Liver (tissue), 9 donors: Measurements from ENCODE around the gene NFIB. TPM values are rescaled to one million over a fixed set of nuclear protein-coding genes. Genes with fewer than 3 reads are reported as not detected.

Source experiments
- DNase-seq: peaks from one replicate; pipeline ENCODE4 v3.0.0-alpha.2; 2017; ENCODE audit warnings: low spot score
- H3K27ac ChIP-seq, 2 donors: one replicate each; pipeline ENCODE4 v1.7.0; 2013; ENCODE audit warnings: inconsistent platforms in 2 of 2, low read length in 2 of 2, control low read depth in 1 of 2, low read depth in 1 of 2, mild to moderate bottlenecking in 1 of 2
- H3K27me3 ChIP-seq, 4 donors: one replicate each; pipeline versions ENCODE4 v1.6.1 to v1.7.0; 2013; ENCODE audit warnings: low read length in 3 of 4, inconsistent platforms in 1 of 4, mild to moderate bottlenecking in 1 of 4, moderate library complexity in 1 of 4; ENCODE audit not compliant: control insufficient read depth in 4 of 4, insufficient read depth in 4 of 4
- H3K36me3 ChIP-seq, 4 donors: one replicate each; pipeline versions ENCODE4 v1.6.1 to v1.7.0; 2013; ENCODE audit warnings: low read length in 3 of 4, mild to moderate bottlenecking in 3 of 4, low read depth in 1 of 4, moderate library complexity in 1 of 4; ENCODE audit not compliant: control insufficient read depth in 4 of 4, insufficient read depth in 3 of 4
- H3K4me1 ChIP-seq, 4 donors: one replicate each; pipeline versions ENCODE4 v1.6.1 to v1.7.0; 2013; ENCODE audit warnings: low read length in 3 of 4, mild to moderate bottlenecking in 3 of 4, moderate library complexity in 1 of 4; ENCODE audit not compliant: control insufficient read depth in 4 of 4, insufficient read depth in 4 of 4
- H3K4me3 ChIP-seq, 3 donors: one replicate each; pipeline versions ENCODE4 v1.6.1 to v1.7.0; 2013; ENCODE audit warnings: low read length in 3 of 3, control low read depth in 1 of 3, low read depth in 1 of 3, mild to moderate bottlenecking in 1 of 3
- H3K9ac ChIP-seq, 2 donors: one replicate each; pipeline ENCODE4 v1.7.0; 2013; ENCODE audit warnings: low read length in 2 of 2, mild to moderate bottlenecking in 2 of 2, moderate library complexity in 2 of 2, control low read depth in 1 of 2, low read depth in 1 of 2
- H3K9me3 ChIP-seq, 4 donors: one replicate each; pipeline versions ENCODE4 v1.6.1 to v1.7.0; 2013; ENCODE audit warnings: low read length in 3 of 4; ENCODE audit not compliant: control insufficient read depth in 4 of 4
- ATF3 ChIP-seq: IDR thresholded peaks from 2 replicates; pipeline ENCODE4 v1.6.1; 2016; ENCODE audit warnings: antibody characterized with exemption
- CTCF ChIP-seq: fragments of 150-350 bp; IDR thresholded peaks from 2 replicates; pipeline ENCODE4 v1.5.1; 2017; ENCODE audit warnings: improper control_type of control experiment, low read depth, low read length; ENCODE audit not compliant: missing input control
- EGR1 ChIP-seq, 2 donors: IDR thresholded peaks; 2 replicates each; pipeline ENCODE4 v1.6.1; 2016 to 2018; ENCODE audit warnings: antibody characterized with exemption in 2 of 2, low read depth in 2 of 2
- FOXA1 ChIP-seq: IDR thresholded peaks from 2 replicates; pipeline ENCODE4 v1.6.1; 2016; ENCODE audit warnings: antibody characterized with exemption
- FOXA2 ChIP-seq: IDR thresholded peaks from 2 replicates; pipeline ENCODE4 v1.6.1; 2016; ENCODE audit warnings: antibody characterized with exemption
- GABPA ChIP-seq, 2 donors: IDR thresholded peaks in 1 of 2; conservative IDR thresholded peaks in 1 of 2; 2 replicates each; pipeline ENCODE4 v1.6.1; 2016; ENCODE audit warnings: antibody characterized with exemption in 2 of 2, mild to moderate bottlenecking in 1 of 2, moderate library complexity in 1 of 2
- HNF4A ChIP-seq, 2 donors: conservative IDR thresholded peaks; 2 replicates each; pipeline ENCODE4 v1.6.1; 2016; ENCODE audit warnings: antibody characterized with exemption in 2 of 2, mild to moderate bottlenecking in 2 of 2
- HNF4G ChIP-seq: IDR thresholded peaks from 2 replicates; pipeline ENCODE4 v1.6.1; 2016; ENCODE audit warnings: antibody characterized with exemption
- JUND ChIP-seq, 2 donors: IDR thresholded peaks; 2 replicates each; pipeline ENCODE4 v1.6.1; 2016; ENCODE audit warnings: antibody characterized with exemption in 2 of 2
- MAX ChIP-seq: IDR thresholded peaks from 2 replicates; pipeline ENCODE4 v1.6.1; 2016; ENCODE audit warnings: antibody characterized with exemption
- NR2F2 ChIP-seq: IDR thresholded peaks from 2 replicates; pipeline ENCODE4 v1.6.1; 2016; ENCODE audit warnings: antibody characterized with exemption
- RAD21 ChIP-seq, 2 donors: IDR thresholded peaks; 2 replicates each; pipeline ENCODE4 v1.6.1; 2016; ENCODE audit warnings: antibody characterized with exemption in 2 of 2, mild to moderate bottlenecking in 2 of 2
- REST ChIP-seq: IDR thresholded peaks from 2 replicates; pipeline ENCODE4 v1.6.1; 2016; ENCODE audit warnings: antibody characterized with exemption, mild to moderate bottlenecking
- RXRA ChIP-seq, 2 donors: IDR thresholded peaks; 2 replicates each; pipeline ENCODE4 v1.6.1; 2017 to 2018; ENCODE audit warnings: antibody characterized with exemption in 2 of 2, mild to moderate bottlenecking in 1 of 2
- SP1 ChIP-seq: IDR thresholded peaks from 2 replicates; pipeline ENCODE4 v1.6.1; 2018; ENCODE audit warnings: antibody characterized with exemption, mild to moderate bottlenecking
- TAF1 ChIP-seq: conservative IDR thresholded peaks from 2 replicates; pipeline ENCODE4 v1.6.1; 2016; ENCODE audit warnings: antibody characterized with exemption, mild to moderate bottlenecking
- YY1 ChIP-seq: IDR thresholded peaks from 2 replicates; pipeline ENCODE4 v1.6.1; 2016; ENCODE audit warnings: antibody characterized with exemption, mild to moderate bottlenecking
- ZBTB33 ChIP-seq: IDR thresholded peaks from 2 replicates; pipeline ENCODE4 v1.6.1; 2016; ENCODE audit warnings: antibody characterized with exemption
- WGBS: extraction: QIAGEN DNeasy Blood & Tissue Kit; methylation state at CpG from one replicate; pipeline ENCODE4 v1.1.7; 2013; 5-methylcytosine and 5-hydroxymethylcytosine counted together
- polyA plus RNA-seq, 2 donors: library from polyadenylated mRNA; stranded (reverse) in 1 of 2; unstranded in 1 of 2; fragments of 200-250 nt in 1 of 2; fragments of >200 nt in 1 of 2; fragmentation: Nextera tagmentation in 1 of 2; extraction: Ambion mirVana in 1 of 2; gene quantifications; one replicate each; pipeline versions ENCODE4 v1.2.1 to v1.2.3, GENCODE V29; 2013 to 2015
- total RNA-seq, 2 donors: library from RNA; depleted of rRNA; stranded (reverse); fragments of >200 nt; gene quantifications; one replicate each; pipeline ENCODE4 v1.2.3, GENCODE V29; 2014
- donor health status: healthy.
- donor health status: healthy.
- donor health status: healthy.
- donor health status: healthy.
- donor health status: healthy.

NFIB gene
- total and polyA plus RNA-seq, 4 donors, result 3.2 to 23.2 (median 8.0) TPM

GRCh38 chr9:14272927-14273528, 40.9 kb downstream of the NFIB start (continued):
- TF ChIP-seq ZBTB33 (no peak), YY1 (no peak)

- WGBS, result 37% methylated on average over 7 of the region's 7 CpGs
- H3K4me3 ChIP-seq, result no peak overlapping the region
- no peaks in the 10 kb centered on the region for H3K9me3 ChIP-seq
- H3K36me3 ChIP-seq, result no peaks in the 10 kb centered on the region
- no peaks in the 10 kb centered on the region for H3K27me3 ChIP-seq
- TF ChIP-seq REST (no peak), ZBTB33 (no peak), GABPA (IDR thresholded peaks at IDR 0.05 in 1 of 2, conservative IDR thresholded peaks at IDR 0.05 in 1 of 2) (no peak), EGR1 (IDR thresholded peaks at IDR 0.05; ENCODE audit: low read depth in 2 of 2) (no peak), HNF4G (no peak), SP1 (no peak), TAF1 (no peak), CTCF (no peak), RAD21 (IDR thresholded peaks at IDR 0.05) (peak in 1 of 2 donors; percentile 42), HNF4A (conservative IDR thresholded peaks at IDR 0.05) (peak; percentile 17 to 26), JUND (IDR thresholded peaks at IDR 0.05) (no peak), RXRA (IDR thresholded peaks at IDR 0.05) (no peak), NR2F2 (no peak), YY1 (no peak), MAX (no peak), FOXA2 (peak; percentile 36), FOXA1 (peak; percentile 9), ATF3 (no peak)
- peak; percentile 47 for DNase-seq
- peak overlapping the region in 1 of 2 donors; percentile 26 for H3K27ac ChIP-seq
- H3K9ac ChIP-seq, result no peak overlapping the region
- H3K4me1 ChIP-seq, result peaks cover 6 to 56% (median 37%) of the 10 kb centered on the region in 4 donors
Observed at GRCh38 chr9:14271093-14271673, 42.8 kb downstream of the NFIB start.
